DND-41 (cell line): ENCODE measurements around the gene TRIM13.
"Not testable (repeated sequence)": the region's sequence is repeated elsewhere in the genome, so short reads cannot be mapped to it uniquely, and the experiment has no call there.

Experiments used
- EZH2 ChIP-seq: IDR thresholded peaks from 3 replicates; pipeline ENCODE4 v1.6.1; 2012; ENCODE audit warnings: borderline replicate concordance, low read depth, mild to moderate bottlenecking, moderate library complexity, low read length, inconsistent platforms; ENCODE audit not compliant: severe bottlenecking
- TF ChIP-seq, protein P1 (sequence below): IDR thresholded peaks from 2 replicates; pipeline ENCODE4 v1.5.1; 2012; ENCODE audit warnings: borderline replicate concordance, low read length, moderate library complexity, mild to moderate bottlenecking; ENCODE audit not compliant: poor library complexity, severe bottlenecking; ENCODE audit errors: extremely low read depth

DNA sequence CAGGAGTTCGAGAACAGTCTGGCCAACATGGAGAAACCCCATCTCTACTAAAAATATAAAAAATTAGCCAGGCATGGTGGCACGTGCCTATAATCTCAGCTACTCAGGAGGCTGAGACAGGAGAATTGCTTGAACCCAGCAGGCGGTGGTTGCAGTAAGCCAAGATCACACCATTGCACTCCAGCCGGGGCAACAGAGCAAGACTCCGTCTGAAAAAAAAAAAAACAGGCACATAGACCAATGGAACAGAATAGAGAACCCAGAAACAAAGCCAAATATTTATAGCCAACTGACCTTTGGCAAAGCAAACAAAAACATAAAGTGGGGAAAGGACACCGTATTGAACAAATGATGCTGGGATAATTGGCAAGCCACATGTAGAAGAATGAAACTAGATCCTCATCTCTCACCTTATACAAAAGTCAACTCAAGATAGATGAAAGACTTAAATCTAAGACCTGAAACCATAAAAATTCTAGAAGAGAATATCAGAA, 48.0 kb upstream of the TRIM13 start:
- TF ChIP-seq, protein P1, sequence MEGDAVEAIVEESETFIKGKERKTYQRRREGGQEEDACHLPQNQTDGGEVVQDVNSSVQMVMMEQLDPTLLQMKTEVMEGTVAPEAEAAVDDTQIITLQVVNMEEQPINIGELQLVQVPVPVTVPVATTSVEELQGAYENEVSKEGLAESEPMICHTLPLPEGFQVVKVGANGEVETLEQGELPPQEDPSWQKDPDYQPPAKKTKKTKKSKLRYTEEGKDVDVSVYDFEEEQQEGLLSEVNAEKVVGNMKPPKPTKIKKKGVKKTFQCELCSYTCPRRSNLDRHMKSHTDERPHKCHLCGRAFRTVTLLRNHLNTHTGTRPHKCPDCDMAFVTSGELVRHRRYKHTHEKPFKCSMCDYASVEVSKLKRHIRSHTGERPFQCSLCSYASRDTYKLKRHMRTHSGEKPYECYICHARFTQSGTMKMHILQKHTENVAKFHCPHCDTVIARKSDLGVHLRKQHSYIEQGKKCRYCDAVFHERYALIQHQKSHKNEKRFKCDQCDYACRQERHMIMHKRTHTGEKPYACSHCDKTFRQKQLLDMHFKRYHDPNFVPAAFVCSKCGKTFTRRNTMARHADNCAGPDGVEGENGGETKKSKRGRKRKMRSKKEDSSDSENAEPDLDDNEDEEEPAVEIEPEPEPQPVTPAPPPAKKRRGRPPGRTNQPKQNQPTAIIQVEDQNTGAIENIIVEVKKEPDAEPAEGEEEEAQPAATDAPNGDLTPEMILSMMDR, result not testable (repeated sequence)
- not testable (repeated sequence) for TF ChIP-seq EZH2
